IPS-18c (cell line): ENCODE results near the gene TNRC6A.
"Not testable (repeated sequence)": the region's sequence is repeated elsewhere in the genome, so short reads cannot be mapped to it uniquely, and the experiment has no call there.

Experiments used
- H3K4me3 ChIP-seq: 2 replicates; pipeline ENCODE4 v1.7.0; 2013; ENCODE audit warnings: low read depth, mild to moderate bottlenecking, low read length, moderate library complexity; ENCODE audit not compliant: insufficient read depth
- H3K9me3 ChIP-seq: one replicate; pipeline ENCODE4 v1.6.1; 2013; ENCODE audit warnings: mild to moderate bottlenecking, low read length, moderate library complexity; ENCODE audit not compliant: control insufficient read depth, insufficient read depth

Gene TNRC6A

DNA sequence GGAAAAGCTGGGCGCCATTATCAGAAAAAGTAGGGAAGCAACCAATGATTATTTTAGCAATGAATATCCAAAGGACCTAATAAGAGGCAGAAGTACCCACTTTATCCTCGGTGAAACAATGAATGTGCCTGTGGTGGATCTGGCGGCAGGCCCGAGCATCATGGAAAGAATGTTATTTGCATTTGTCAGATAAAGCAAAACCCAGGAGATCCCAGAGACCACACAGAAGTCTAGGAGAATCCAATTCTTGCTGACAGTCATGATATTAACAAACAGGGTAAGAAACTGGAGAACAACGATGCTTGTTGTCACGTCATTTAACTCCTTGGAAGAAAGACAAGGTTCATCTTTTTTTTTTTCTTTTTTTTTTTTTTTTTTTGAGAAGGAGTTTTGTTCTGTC lies 12.0 kb upstream of the TNRC6A start:
- H3K9me3 ChIP-seq = peaks cover 7% of the 10 kb centered on the region

DNA sequence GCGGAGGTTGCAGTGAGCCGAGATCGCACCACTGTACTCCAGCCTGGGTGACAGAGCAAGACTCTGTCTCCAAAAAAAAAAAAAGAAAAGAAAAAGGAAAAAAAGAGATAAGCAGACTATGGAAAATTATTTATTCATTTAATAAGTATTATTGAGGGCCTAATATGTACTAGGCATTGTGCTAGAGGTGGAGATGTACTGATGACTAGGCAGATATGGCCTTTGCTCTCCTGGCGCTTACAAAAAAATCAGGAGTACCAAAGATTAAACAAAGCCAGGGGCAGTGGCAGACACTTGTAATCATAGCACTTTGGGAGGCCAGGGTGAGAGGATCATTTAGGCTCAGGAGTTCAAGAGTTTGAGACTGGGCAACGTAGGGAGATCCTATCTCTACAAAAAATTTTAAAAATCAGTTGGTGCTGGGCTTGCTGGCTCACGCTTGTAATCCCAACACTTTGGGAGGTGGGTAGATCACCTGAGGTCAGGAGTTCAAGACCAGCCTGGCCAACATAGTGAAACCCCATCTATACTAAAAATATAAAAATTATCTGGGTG lies 10.4 kb upstream of the TNRC6A start:
- H3K4me3 ChIP-seq = no peak overlapping the region
- H3K9me3 ChIP-seq = peaks cover 2% of the 10 kb centered on the region

More for the DNA sequence above, 12.0 kb upstream of the TNRC6A start:
- H3K4me3 ChIP-seq = no peak overlapping the region

DNA sequence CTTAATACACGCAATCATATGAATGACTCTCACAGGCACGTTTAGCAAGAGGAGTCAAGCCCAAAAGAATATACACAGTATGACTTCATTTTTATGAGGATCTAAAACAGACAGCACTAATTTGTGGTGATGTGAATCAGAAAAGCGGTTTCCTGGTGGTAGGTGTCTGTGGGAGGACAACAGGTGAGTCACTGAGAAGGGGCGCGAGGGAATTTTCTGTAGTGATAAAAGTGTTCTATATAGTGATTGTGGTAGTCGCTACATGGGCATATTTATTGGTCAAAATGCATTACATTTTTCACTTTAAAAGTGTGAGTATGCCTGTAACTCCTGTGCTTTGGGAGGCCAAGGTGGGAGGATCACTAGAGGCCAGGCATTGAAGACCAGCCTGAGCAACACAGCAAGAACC lies 7.6 kb upstream of the TNRC6A start:
- Histone ChIP-seq H3K9me3 (peaks cover 2% of the 10 kb centered on the region), H3K4me3 (no peak overlapping the region)

- no peak overlapping the region for H3K4me3 ChIP-seq
- H3K9me3 ChIP-seq = no peaks in the 10 kb centered on the region
These were observed 5.8 kb upstream of the TNRC6A start for GRCh38 chr16:24723663-24724062.

GRCh38 chr16:24728011-24728410 lies 1.4 kb upstream of the TNRC6A start:
- Histone ChIP-seq H3K4me3 (no peak overlapping the region), H3K9me3 (no peaks in the 10 kb centered on the region)

DNA sequence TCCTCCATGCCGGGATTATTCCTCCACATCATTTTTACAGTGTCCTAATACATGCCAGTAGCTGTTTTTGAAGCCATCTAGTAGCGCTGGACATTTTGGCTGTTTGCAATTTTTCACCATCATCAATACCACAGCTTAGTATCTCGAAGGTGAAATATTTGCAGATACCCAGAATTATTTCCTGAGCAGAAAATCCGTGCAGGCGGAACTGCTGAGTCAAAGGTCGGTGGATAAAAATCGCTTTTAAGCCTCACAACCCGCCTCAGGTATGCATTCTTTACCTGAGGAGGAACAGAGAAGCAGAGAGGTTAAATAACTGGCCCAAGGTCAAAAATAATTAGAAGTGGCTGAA lies 584 bp upstream of the TNRC6A start:
- H3K9me3 ChIP-seq = no peaks in the 10 kb centered on the region
- H3K4me3 ChIP-seq = peak overlapping the region; percentile 81

DNA sequence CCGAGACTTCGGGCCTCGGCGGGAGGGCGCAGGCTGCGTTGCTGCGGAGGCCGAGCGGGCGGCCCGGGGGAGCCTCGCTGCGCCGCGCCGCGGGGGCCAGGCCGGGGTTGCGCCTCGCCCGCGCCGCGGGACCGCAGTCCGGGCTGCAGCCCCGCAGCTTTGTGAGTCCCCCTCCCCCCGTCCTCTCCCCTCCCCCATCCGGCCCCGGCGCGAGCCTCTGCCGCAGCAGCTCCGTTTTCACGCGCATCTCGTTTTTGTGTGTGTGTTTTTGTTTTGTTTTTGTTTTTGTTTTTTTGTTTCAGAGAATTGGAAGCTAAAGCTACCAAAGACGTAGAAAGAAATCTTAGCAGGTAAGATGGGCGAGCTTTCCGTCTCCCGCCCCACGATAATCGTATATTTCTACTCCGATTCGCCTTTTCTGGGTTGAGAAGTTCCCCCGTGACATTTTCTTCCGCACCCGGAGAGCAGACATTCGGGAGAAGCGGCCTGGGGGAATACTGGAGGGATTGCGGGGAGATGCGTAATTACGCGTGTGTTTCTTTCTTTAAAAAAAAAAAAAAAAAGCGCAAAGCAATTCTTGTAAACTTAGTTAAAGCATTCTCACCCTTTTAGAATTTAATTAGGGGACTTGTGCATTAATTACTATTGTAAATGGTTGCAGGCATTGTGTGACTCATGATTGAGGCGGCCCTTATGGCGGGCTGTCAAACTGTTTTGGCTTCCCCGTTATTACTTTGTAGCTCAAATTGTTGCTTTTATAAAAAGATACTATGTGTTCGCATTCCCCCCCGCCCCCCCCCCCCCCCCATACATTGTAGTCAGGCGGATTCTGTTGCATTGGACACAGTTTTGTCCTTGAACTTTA lies 732 bp downstream of the TNRC6A start:
- H3K4me3 ChIP-seq = peak overlapping the region; percentile 81
- no peaks in the 10 kb centered on the region for H3K9me3 ChIP-seq

- peak overlapping the region; percentile 79 for H3K4me3 ChIP-seq
- no peaks in the 10 kb centered on the region for H3K9me3 ChIP-seq
These were observed 1.5 kb downstream of the TNRC6A start for GRCh38 chr16:24730914-24731313.

- Histone ChIP-seq H3K9me3 (no peaks in the 10 kb centered on the region), H3K4me3 (0 out of 2 replicates have a peak overlapping the region, but pooled peaks have one; percentile 25)
These were observed 2.4 kb downstream of the TNRC6A start for GRCh38 chr16:24731722-24732419.

GRCh38 chr16:24734382-24734781 lies 4.9 kb downstream of the TNRC6A start:
- H3K4me3 ChIP-seq = no peak overlapping the region
- H3K9me3 ChIP-seq = no peaks in the 10 kb centered on the region

GRCh38 chr16:24736758-24737157 lies 7.3 kb downstream of the TNRC6A start:
- no peaks in the 10 kb centered on the region for H3K9me3 ChIP-seq
- H3K4me3 ChIP-seq = no peak overlapping the region

DNA sequence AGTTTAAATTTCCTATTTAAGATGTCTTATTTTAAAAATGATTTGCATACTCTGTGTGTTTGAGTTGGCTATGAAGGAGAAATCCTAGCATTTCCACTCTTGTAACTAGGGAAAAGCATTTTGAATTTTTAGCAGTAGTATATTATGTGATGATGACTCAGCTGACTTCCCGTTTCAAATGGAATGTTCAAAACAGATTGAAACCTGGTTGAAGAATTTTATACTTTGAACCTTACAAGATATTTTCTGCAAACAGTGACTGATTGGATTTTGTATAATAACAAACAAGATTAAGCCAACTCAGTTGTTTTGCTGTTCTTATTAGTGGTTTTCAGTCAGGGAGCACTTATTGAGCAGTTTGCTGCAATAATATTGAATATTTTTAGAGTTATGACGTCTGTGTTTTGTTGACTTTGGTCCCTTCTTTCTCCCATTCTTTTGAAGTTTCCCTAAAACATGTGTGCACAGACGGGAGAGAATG lies 8.0 kb downstream of the TNRC6A start:
- Histone ChIP-seq H3K9me3 (no peaks in the 10 kb centered on the region), H3K4me3 (no peak overlapping the region)

- H3K4me3 ChIP-seq = no peak overlapping the region
These were observed 8.6 kb downstream of the TNRC6A start for GRCh38 chr16:24737916-24738594.

GRCh38 chr16:24738895-24739294 lies 9.4 kb downstream of the TNRC6A start:
- Histone ChIP-seq H3K9me3 (no peaks in the 10 kb centered on the region), H3K4me3 (no peak overlapping the region)

More at GRCh38 chr16:24737916-24738594, 8.6 kb downstream of the TNRC6A start:
- H3K9me3 ChIP-seq = no peaks in the 10 kb centered on the region

GRCh38 chr16:24741862-24742261 lies 12.4 kb downstream of the TNRC6A start:
- Histone ChIP-seq H3K4me3 (no peak overlapping the region), H3K9me3 (no peaks in the 10 kb centered on the region)

GRCh38 chr16:24742610-24743009 lies 13.2 kb downstream of the TNRC6A start:
- not testable (repeated sequence) for H3K9me3 ChIP-seq, H3K4me3 ChIP-seq

DNA sequence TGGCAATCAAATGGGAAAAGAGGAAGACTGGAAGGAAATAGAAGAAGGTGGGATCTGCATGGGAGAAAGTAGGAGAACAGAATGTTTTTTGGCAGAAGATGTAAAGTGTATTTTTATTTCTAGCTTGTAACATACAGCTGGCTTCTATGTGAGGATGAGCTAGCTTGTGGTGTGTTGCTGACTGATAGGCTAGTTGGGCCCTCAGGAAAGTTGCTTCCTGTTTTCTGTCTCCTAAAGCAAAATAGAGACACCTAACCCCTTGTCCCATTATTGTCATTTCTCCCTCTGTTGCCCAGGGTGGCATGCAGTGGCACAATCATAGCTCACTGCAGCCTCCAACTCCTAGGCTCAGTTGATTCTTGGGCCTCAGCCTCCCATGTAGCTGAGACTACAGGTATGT lies 15.9 kb downstream of the TNRC6A start:
- Histone ChIP-seq H3K9me3 (no peaks in the 10 kb centered on the region), H3K4me3 (no peak overlapping the region)
